Measurements from ENCODE around the gene CENPK. TPM values are rescaled to one million over a fixed set of nuclear protein-coding genes. Genes with fewer than 3 reads are reported as not detected.
"Not testable (repeated sequence)": the region's sequence is repeated elsewhere in the genome, so short reads cannot be mapped to it uniquely, and the experiment has no call there.

CENPK gene, protein sequence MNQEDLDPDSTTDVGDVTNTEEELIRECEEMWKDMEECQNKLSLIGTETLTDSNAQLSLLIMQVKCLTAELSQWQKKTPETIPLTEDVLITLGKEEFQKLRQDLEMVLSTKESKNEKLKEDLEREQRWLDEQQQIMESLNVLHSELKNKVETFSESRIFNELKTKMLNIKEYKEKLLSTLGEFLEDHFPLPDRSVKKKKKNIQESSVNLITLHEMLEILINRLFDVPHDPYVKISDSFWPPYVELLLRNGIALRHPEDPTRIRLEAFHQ
- total RNA-seq: 100 to 1,000 TPM in 1 of 2 donors, 10 to 100 TPM in 1; 70.5 to 104 TPM

DNA sequence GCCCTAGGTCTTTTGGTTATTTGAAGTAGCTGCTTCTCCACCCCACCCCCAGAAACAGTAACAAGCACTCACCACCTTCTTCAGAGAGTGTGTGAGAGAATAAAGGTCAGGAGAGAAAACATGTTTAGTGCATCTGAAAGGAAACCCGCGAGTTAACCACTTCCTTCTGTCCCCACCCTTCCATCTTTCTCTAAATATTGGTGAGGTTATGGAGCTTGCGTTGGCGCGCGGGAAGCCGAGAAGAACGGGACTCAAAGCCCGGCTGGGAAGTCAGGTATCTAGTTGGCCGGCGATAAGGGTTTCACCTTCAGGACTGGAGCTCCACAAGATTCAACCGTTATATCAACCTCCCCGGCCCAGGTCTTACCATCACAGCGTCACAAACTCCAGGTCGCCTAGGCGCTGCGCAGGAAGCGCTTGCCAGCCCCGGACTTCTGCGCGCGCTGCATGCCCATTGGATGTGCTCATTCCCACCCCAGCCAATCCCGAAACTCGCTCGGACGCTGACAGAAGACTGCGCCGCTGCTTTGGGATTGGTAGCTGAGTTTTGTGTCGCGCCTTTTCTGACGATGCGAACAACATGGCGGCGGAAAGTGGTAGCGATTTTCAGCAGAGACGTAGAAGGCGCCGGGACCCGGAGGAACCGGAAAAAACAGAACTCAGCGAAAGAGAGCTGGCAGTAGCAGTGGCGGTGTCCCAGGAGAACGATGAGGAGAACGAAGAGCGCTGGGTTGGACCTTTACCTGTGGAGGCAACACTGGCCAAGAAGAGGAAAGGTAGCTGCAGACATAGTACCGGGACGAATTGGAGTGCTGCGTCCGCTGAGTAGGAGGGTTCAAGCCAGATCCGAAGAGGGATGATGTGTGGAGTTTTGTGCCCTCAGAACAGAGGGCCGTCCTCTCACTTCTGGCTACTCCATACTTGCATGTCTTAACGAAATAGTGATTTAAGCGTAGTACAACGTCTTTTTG lies at the start of gene CENPK, which contains the start of gene PPWD1:
Gene CENPK (minus strand): TSS at position 438 of the 971 bp plus-strand sequence. CDS start 8,261 bp downstream, outside the sequence.
Gene PPWD1 (plus strand): TSS at position 566 of the 971 bp plus-strand sequence. CDS start 15 bp downstream, at position 581.
- DNase-seq (peak; percentile 94 to 97), ATAC-seq (replicated peaks in 1 of 2) (peak; percentile 99)
- H3K27ac Mint-ChIP-seq: peak within 1 kb of the TSS; percentile 98
- H3K4me1 Mint-ChIP-seq (ENCODE audit: low read depth): peaks cover 65% of the 10 kb centered on the region
- no peaks in the 10 kb centered on the region for H3K27me3 Mint-ChIP-seq (ENCODE audit: low read depth)
- no peaks in the 10 kb centered on the region for H3K9me3 Mint-ChIP-seq
- H3K36me3 Mint-ChIP-seq (ENCODE audit: insufficient read depth in 2 of 2): peaks cover 11 to 17% of the 10 kb centered on the region in 2 donors
- peak within 1 kb of the TSS; percentile 94 to 95 for H3K4me3 Mint-ChIP-seq

DNA sequence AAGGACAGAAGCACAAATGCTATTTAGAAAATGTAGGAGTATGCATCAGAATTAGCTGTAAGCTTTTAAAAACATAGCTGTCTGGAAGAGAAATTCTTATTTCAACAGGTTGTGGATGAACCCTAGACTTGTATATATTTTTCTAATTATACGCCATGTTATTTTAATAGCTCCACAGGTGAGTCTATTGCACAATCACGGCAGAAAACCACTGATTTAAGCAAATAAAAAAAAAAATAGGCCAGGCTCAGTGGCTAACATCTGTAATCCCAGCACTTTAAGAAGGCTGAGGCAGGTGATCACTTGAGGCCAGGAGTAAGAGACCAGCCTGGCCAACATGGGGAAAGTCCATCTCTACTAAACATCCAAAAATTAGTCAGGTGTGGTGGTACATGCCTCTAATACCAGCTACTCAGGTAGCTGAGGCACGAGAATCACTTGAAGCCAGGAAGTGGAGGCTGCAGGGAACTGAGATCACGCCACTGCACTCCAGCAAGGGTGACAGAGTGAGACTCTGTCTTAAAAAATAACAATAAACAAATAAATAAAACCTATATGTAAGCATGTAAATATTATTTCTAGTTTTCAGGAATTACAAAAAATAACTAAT lies 49.4 kb upstream of the CENPK start:
- H3K4me3 Mint-ChIP-seq: no peak overlapping the region
- DNase-seq: no peak
- ATAC-seq (replicated peaks in 1 of 2): no peak
- no peaks in the 10 kb centered on the region for H3K27me3 Mint-ChIP-seq (ENCODE audit: low read depth)
- H3K27ac Mint-ChIP-seq: no peak overlapping the region
- H3K9me3 Mint-ChIP-seq: no peaks in the 10 kb centered on the region
- H3K36me3 Mint-ChIP-seq (ENCODE audit: insufficient read depth in 2 of 2): peaks cover 9 to 19% of the 10 kb centered on the region in 2 donors
- no peaks in the 10 kb centered on the region for H3K4me1 Mint-ChIP-seq (ENCODE audit: low read depth)

DNA sequence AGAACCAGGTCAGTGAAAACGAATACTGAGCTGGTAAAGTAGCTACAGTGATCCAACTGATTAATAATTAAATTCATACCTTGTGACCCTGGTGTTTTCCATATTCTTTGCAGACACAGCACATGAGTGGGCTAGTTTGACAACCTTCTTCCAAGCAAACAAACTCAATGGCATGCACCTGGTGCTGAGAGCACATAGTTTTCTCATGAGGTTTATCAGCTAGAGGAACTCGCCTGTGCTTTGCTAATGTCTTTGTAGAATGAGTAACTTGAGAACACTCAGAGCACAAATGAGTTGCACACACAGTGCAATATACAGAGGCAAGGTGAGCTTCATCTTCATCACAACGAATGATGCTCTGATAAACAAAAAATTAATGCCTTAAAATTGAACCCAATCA lies 48.6 kb upstream of the CENPK start:
- no peaks in the 10 kb centered on the region for H3K9me3 Mint-ChIP-seq
- H3K27me3 Mint-ChIP-seq (ENCODE audit: low read depth): no peaks in the 10 kb centered on the region
- no peak for ATAC-seq (replicated peaks in 1 of 2)
- no peak for DNase-seq
- no peaks in the 10 kb centered on the region for H3K4me1 Mint-ChIP-seq (ENCODE audit: low read depth)
- peaks cover 13 to 19% of the 10 kb centered on the region in 2 donors for H3K36me3 Mint-ChIP-seq (ENCODE audit: insufficient read depth in 2 of 2)
- peak overlapping the region; percentile 40 for H3K27ac Mint-ChIP-seq
- no peak overlapping the region for H3K4me3 Mint-ChIP-seq

DNA sequence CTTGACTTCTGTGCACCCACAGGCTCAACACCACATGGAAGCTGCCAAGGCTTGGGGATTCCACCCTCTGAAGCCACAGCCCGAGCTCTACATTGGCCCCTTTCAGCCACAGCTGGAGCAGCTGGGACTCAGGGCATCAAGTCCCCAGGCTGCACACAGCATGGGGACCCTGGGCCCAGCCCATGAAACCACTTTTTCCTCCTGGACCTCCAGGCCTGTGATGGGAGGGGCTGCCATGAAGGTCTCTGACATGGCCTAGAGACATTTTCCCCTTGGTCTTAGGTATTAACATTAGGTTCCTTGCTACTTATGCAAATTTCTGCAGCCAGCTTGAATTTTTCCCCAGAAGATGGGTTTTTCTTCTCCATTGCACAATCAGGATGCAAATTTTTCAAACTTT lies 38.8 kb upstream of the CENPK start:
- ATAC-seq (replicated peaks in 1 of 2); H3K27me3 Mint-ChIP-seq (ENCODE audit: low read depth); H3K4me3 Mint-ChIP-seq; H3K4me1 Mint-ChIP-seq (ENCODE audit: low read depth); H3K27ac Mint-ChIP-seq; DNase-seq: not testable (repeated sequence)
- Mint-ChIP-seq H3K36me3 (ENCODE audit: insufficient read depth in 2 of 2) (peaks cover 30 to 43% of the 10 kb centered on the region in 2 donors), H3K9me3 (peaks cover 5 to 14% of the 10 kb centered on the region in 2 donors)

DNA sequence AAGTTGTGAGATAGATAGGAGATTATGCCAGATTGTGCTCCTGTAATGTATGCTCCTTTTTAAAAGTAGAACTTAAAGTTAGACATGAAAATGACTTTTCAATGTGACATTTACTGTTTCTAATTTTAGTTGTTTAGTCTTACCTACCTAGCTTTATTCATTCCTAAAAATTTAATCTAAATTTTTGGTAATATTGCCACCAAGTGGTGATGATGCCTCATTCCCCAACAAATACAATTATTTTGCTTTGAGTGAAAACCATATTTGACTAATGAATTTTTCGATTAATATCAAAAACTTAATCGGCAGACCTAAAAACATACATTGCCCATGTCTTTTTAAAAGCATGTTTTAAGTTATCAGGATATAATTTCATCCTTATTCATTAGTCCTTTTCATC lies 25.7 kb upstream of the CENPK start:
- ATAC-seq (replicated peaks in 1 of 2) (no peak), DNase-seq (no peak)
- Mint-ChIP-seq H3K4me1 (ENCODE audit: low read depth) (no peaks in the 10 kb centered on the region), H3K4me3 (no peak overlapping the region), H3K36me3 (ENCODE audit: insufficient read depth in 2 of 2) (peaks cover 8 to 10% of the 10 kb centered on the region in 2 donors), H3K27me3 (ENCODE audit: low read depth) (no peaks in the 10 kb centered on the region), H3K27ac (no peak overlapping the region), H3K9me3 (no peaks in the 10 kb centered on the region)

DNA sequence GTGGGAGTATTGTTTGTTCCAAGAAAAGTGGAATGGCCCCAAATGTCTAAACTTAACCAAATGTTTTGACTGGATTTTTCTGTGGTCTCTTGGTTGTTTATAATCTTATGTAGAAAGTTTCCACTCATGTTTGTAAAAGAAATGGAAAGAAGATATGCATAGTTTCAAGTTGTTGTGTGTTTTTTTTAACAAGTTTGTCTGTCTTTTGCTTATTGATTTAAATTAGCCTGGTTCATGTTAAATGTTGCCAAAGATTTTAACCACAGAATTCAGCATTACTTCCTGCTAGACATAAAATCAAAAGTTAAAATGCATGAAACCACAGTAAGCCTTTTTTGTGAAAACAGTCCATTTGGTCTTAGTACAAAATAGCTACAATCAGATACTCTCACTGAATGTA lies 14.2 kb upstream of the CENPK start:
- Mint-ChIP-seq H3K9me3 (no peaks in the 10 kb centered on the region), H3K27me3 (ENCODE audit: low read depth) (no peaks in the 10 kb centered on the region), H3K4me3 (no peak overlapping the region), H3K36me3 (ENCODE audit: insufficient read depth in 2 of 2) (peaks cover 2 to 19% of the 10 kb centered on the region in 2 donors), H3K4me1 (ENCODE audit: low read depth) (peaks cover 12% of the 10 kb centered on the region), H3K27ac (peak overlapping the region; percentile 89)
- DNase-seq: no peak
- ATAC-seq (replicated peaks in 1 of 2): no peak

DNA sequence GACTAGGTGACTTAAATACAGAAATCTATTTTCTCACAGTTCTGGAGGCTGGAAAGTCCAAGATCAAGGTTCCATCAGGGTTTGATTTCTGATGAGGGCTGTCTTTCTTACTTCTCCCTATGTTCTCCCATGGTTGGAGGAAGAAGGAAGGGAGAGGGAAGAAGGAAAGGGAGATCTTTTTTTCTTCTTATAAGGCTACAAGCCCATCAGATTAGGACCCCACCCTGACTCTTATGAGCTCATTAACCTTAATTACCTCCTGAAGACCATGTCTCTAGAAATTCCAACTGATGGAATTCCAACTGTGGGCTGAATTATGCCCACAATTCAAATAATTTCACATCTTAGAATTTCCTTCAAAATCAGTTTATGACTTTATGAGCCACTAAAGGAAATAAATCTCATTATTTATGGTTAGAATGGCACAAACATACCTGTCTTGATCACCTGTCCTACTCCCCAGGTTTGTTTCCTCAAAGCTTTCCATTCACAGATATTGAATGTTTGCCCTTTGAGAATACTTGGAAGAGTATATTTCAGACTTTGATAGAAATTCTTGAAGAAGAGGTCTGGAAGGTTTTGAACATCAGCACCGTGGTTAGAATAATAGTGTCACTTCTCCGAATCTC lies 7.7 kb upstream of the CENPK start:
- Mint-ChIP-seq H3K27me3 (ENCODE audit: low read depth) (no peaks in the 10 kb centered on the region), H3K27ac (peak overlapping the region; percentile 38), H3K4me1 (ENCODE audit: low read depth) (peaks cover 34% of the 10 kb centered on the region), H3K9me3 (no peaks in the 10 kb centered on the region), H3K36me3 (ENCODE audit: insufficient read depth in 2 of 2) (peaks cover 1 to 13% of the 10 kb centered on the region in 2 donors), H3K4me3 (no peak overlapping the region)
- ATAC-seq (replicated peaks in 1 of 2) (no peak), DNase-seq (no peak)

DNA sequence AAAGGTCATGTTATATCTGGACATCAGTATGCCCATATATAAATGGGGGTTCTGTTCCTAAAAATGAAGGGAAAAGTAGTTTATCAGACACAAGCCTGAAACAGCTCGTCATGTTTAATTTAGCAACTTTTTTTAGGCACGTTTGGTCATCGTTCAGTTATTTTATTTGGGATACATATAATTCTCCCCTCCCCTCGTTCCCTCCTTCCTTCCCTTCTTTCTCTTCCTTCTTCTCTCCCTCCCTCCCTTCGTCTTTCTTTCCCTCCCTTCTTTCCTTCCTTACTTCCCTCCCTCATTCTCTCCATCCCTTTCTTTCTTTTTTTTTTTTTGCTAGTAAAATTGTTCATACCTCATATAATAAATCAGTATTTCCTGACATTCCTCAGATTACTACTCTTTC lies 3.5 kb upstream of the CENPK start:
- Mint-ChIP-seq H3K27me3 (ENCODE audit: low read depth) (no peaks in the 10 kb centered on the region), H3K36me3 (ENCODE audit: insufficient read depth in 2 of 2) (peaks cover 6 to 12% of the 10 kb centered on the region in 2 donors), H3K9me3 (no peaks in the 10 kb centered on the region), H3K4me1 (ENCODE audit: low read depth) (peaks cover 57% of the 10 kb centered on the region), H3K27ac (peak overlapping the region; percentile 53), H3K4me3 (peak overlapping the region in 1 of 2 donors; percentile 12)
- no peak for ATAC-seq (replicated peaks in 1 of 2)
- no peak for DNase-seq

DNA sequence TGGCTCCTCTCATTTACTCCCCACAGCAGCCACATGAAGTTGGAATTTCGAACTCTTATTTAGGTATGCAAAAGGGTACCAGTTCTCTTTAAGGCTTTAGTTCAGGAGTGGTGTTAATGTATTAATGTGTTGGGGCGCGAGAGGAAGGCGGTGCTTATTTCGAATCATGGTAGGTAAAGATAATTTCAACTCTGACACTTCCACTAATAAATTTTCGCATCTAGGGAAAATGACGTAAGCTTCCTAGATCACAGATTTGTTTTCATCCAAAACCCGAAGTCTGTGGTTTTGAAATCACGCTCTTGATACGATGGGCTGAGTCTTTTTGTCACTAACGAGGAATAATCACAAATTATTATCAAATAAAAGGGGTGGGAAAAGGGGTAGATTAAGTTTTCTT lies 809 bp upstream of the CENPK start:
- Mint-ChIP-seq H3K4me1 (ENCODE audit: low read depth) (peaks cover 68% of the 10 kb centered on the region), H3K9me3 (no peaks in the 10 kb centered on the region), H3K36me3 (ENCODE audit: insufficient read depth in 2 of 2) (peaks cover 6 to 14% of the 10 kb centered on the region in 2 donors), H3K27me3 (ENCODE audit: low read depth) (no peaks in the 10 kb centered on the region), H3K4me3 (peak overlapping the region; percentile 94 to 95), H3K27ac (peak overlapping the region; percentile 98)
- DNase-seq (no peak), ATAC-seq (replicated peaks in 1 of 2) (no peak)

DNA sequence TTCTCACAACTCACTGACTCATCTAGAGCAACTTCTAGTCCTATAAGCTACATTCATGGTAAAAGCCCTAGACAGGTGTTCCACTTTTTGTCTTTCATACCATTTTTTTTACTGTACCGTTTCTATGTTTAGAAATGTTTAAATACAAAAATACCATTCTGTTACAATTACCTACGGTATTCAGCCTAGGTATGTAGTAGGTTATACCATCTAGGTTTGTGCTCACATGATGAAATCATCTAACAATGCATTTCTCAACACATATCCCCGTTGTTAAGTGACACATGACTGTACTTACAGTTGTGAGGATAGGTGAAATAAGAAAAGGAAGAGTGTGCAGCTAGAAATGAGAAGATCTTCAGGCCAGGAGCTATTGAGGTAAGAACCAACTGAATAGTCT lies 6.2 kb downstream of the CENPK start:
- Mint-ChIP-seq H3K9me3 (no peaks in the 10 kb centered on the region), H3K36me3 (ENCODE audit: insufficient read depth in 2 of 2) (peaks cover 11 to 32% of the 10 kb centered on the region in 2 donors), H3K4me3 (peak overlapping the region in 1 of 2 donors; percentile 3), H3K4me1 (ENCODE audit: low read depth) (peaks cover 31% of the 10 kb centered on the region), H3K27ac (no peak overlapping the region), H3K27me3 (ENCODE audit: low read depth) (no peaks in the 10 kb centered on the region)
- DNase-seq (no peak), ATAC-seq (replicated peaks in 1 of 2) (no peak)

DNA sequence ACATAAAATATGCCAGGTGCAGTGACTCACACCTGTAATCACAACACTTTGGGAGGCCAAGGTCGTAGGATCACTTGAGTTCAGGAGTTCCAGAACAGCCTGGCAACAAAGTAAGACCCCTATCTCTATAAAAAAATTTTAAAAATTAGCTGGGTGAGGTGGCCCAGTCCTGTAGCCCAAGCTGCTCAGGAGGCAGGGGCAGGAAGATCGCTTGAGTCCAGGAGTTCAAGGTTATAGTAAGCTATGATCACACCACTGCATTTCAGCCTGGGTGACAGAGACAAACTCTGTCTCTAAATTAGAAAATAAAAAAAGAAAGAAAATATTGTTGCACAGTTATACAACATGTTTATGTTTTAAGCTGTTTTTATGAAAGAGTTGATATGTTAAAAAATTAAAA lies 6.8 kb downstream of the CENPK start:
- H3K27me3 Mint-ChIP-seq (ENCODE audit: low read depth): no peaks in the 10 kb centered on the region
- DNase-seq (no peak), ATAC-seq (replicated peaks in 1 of 2) (no peak)
- peaks cover 11 to 33% of the 10 kb centered on the region in 2 donors for H3K36me3 Mint-ChIP-seq (ENCODE audit: insufficient read depth in 2 of 2)
- H3K4me1 Mint-ChIP-seq (ENCODE audit: low read depth): peaks cover 25% of the 10 kb centered on the region
- no peaks in the 10 kb centered on the region for H3K9me3 Mint-ChIP-seq
- no peak overlapping the region for H3K4me3 Mint-ChIP-seq
- H3K27ac Mint-ChIP-seq: no peak overlapping the region

DNA sequence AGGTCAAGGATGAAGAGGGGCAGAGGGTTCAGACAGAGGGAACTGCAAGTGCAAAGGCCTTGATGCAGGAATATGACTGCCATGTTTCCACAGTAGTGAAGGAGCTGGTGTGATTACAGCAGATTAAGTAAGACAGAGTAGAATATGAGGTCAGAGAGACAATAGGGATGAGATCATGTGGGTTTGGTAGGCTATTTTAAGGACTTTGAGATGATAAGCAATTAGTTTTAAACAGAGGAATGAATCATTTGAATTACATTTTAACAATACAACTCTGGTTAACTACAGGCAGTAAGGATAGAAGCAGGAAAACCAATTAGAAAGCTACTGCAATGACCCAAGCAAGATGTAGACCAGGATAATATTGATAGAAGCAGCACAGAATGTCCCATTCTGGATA lies 7.7 kb downstream of the CENPK start:
- no peak overlapping the region for H3K27ac Mint-ChIP-seq
- H3K9me3 Mint-ChIP-seq: no peaks in the 10 kb centered on the region
- H3K36me3 Mint-ChIP-seq (ENCODE audit: insufficient read depth in 2 of 2): peaks cover 11 to 33% of the 10 kb centered on the region in 2 donors
- H3K4me1 Mint-ChIP-seq (ENCODE audit: low read depth): peaks cover 22% of the 10 kb centered on the region
- no peaks in the 10 kb centered on the region for H3K27me3 Mint-ChIP-seq (ENCODE audit: low read depth)
- no peak overlapping the region for H3K4me3 Mint-ChIP-seq
- ATAC-seq (replicated peaks in 1 of 2) (no peak), DNase-seq (no peak)

All from activated T-cell treated with anti-CD3 and anti-CD28 coated beads, Interleukin-2, amount 50 U/mL, for 72 hours (primary cell).